K562 (cell line): ENCODE measurements around the gene PCDH12. TPM values are rescaled to one million over a fixed set of nuclear protein-coding genes. Genes with fewer than 3 reads are reported as not detected.

Source experiments
- ATAC-seq: fragments of 200-7000 bp; cut with Tn5 transposase; 3 replicates; pipeline ENCODE4 v1.9.1; 2020; ENCODE audit warnings: moderate library complexity
- BruUV-seq: library from RNA; stranded (reverse); fragments of 400-500 nt; replicated peaks from 2 replicates; lab custom pipeline; 2021; lab: Mats Ljungman, UMichigan
- CTCF ChIA-PET: fragments of 300-600 bp; formaldehyde crosslinking; extraction: SDS; loops from one replicate; lab custom pipeline; 2021; ENCODE audit warnings: low intra/inter-chr PET ratio; lab: Yijun Ruan, JAX
- POLR2A ChIA-PET: fragments of 300-600, 350-650 bp; sonication (Branson Sonifier 250); formaldehyde crosslinking; extraction: SDS; loops from one replicate; lab custom pipeline; 2021; ENCODE audit warnings: antibody characterized with exemption, inconsistent platforms; lab: Yijun Ruan, JAX
- DNase-seq, 4 experiments: peaks; one replicate each; pipeline versions ENCODE4 v3.0.0 to v3.0.0-alpha.2; 2011 to 2018; ENCODE audit warnings: low spot score in 3 of 4, mixed read lengths in 3 of 4; ENCODE audit errors: extremely low read depth in 1 of 4
- FAIRE-seq: peaks from 2 replicates; lab custom pipeline; 2011; peaks lifted over from hg19 to GRCh38; lab: Jason Lieb, UNC
- H2AFZ ChIP-seq: 2 replicates; pipeline ENCODE4 v1.6.0; 2011; ENCODE audit warnings: low read depth, low read length, control low read depth, inconsistent platforms
- H3K27ac ChIP-seq: fragments of 200-600 bp; 3 replicates; pipeline ENCODE4 v1.8.0; 2011; ENCODE audit warnings: low read depth, mild to moderate bottlenecking, control low read depth, inconsistent platforms, low read length, moderate library complexity, mixed read lengths; ENCODE audit errors: extremely low read depth
- H3K27me3 ChIP-seq, 2 experiments: fragments of 300-600 bp in 1 of 2; 2 replicates in 1 of 2; 3 replicates in 1 of 2; pipeline versions ENCODE4 v1.6.0 to v1.8.0; 2011; ENCODE audit warnings: inconsistent platforms in 2 of 2, low read length in 2 of 2, mild to moderate bottlenecking in 1 of 2, mixed read lengths in 1 of 2, moderate library complexity in 1 of 2; ENCODE audit not compliant: control insufficient read depth in 2 of 2, insufficient read depth in 2 of 2
- H3K36me3 ChIP-seq: fragments of 300-600 bp; 3 replicates; pipeline ENCODE4 v1.8.0; 2011; ENCODE audit warnings: mild to moderate bottlenecking, low read length, inconsistent platforms; ENCODE audit not compliant: control insufficient read depth, insufficient read depth
- H3K4me1 ChIP-seq, 2 experiments: fragments of 200-600 bp in 1 of 2; replicated peaks in 1 of 2; 2 replicates in 1 of 2; 3 replicates in 1 of 2; pipeline versions ENCODE4 v1.5.1 to v1.8.0; 2011; ENCODE audit warnings: inconsistent platforms in 2 of 2, low read length in 2 of 2, mild to moderate bottlenecking in 1 of 2, mixed read lengths in 1 of 2, moderate library complexity in 1 of 2; ENCODE audit not compliant: control insufficient read depth in 2 of 2, insufficient read depth in 2 of 2
- H3K4me2 ChIP-seq: 2 replicates; pipeline ENCODE4 v1.6.1; 2011; ENCODE audit warnings: low read length, control low read depth, inconsistent platforms, mixed read lengths; ENCODE audit not compliant: insufficient read depth
- H3K4me3 ChIP-seq: fragments of 200-600 bp; sonication (generic), shearing (Covaris generic); 2 replicates; pipeline ENCODE4 v1.5.1; 2016; ENCODE audit warnings: control low read depth, inconsistent platforms
- H3K79me2 ChIP-seq: fragments of 200-600 bp; 3 replicates; pipeline ENCODE4 v1.8.0; 2011; ENCODE audit warnings: low read length, inconsistent platforms; ENCODE audit not compliant: control insufficient read depth, insufficient read depth
- H3K9ac ChIP-seq, 2 experiments: 2 replicates each; pipeline versions ENCODE4 v1.6.0 to v1.6.1; 2011; ENCODE audit warnings: low read depth in 2 of 2, low read length in 2 of 2, control low read depth in 1 of 2, inconsistent platforms in 1 of 2, mild to moderate bottlenecking in 1 of 2, mixed read lengths in 1 of 2; ENCODE audit not compliant: insufficient read depth in 1 of 2
- H3K9me1 ChIP-seq: one replicate; pipeline ENCODE4 v1.6.0; 2011; ENCODE audit warnings: inconsistent platforms, mild to moderate bottlenecking, low read length, moderate library complexity; ENCODE audit not compliant: control insufficient read depth, insufficient read depth
- H3K9me3 ChIP-seq: replicated peaks from 2 replicates; pipeline ENCODE4 v1.5.1; 2011; ENCODE audit warnings: low read depth, low read length, inconsistent platforms; ENCODE audit not compliant: control insufficient read depth, insufficient read depth
- H4K20me1 ChIP-seq: replicated peaks from 2 replicates; pipeline ENCODE4 v1.6.1; 2011; ENCODE audit warnings: low read length, inconsistent platforms, mixed read lengths; ENCODE audit not compliant: control insufficient read depth, insufficient read depth
- CCAR2 ChIP-seq: fragments of 200-400 bp; formaldehyde crosslinking; IDR thresholded peaks from 2 replicates; pipeline ENCODE4 v1.6.1; 2017; ENCODE audit warnings: mild to moderate bottlenecking, low read depth, low read length
- CHAMP1 ChIP-seq: fragments of 450-650 bp; IDR thresholded peaks from 2 replicates; pipeline ENCODE4 v1.6.1; 2016; ENCODE audit warnings: mild to moderate bottlenecking
- CHCHD3 ChIP-seq: fragments of 250-450 bp; sonication (Bioruptor Pico); IDR thresholded peaks from 2 replicates; pipeline ENCODE4 v2.1.2; 2022; ENCODE audit warnings: mild to moderate bottlenecking
- EGR1 ChIP-seq: fragments of 450-650 bp; conservative IDR thresholded peaks from 2 replicates; pipeline ENCODE4 v1.6.1; 2017; ENCODE audit warnings: mild to moderate bottlenecking
- FUS ChIP-seq: fragments of 200-400 bp; formaldehyde crosslinking; optimal IDR thresholded peaks from 2 replicates; pipeline ENCODE3; 2017; ENCODE audit warnings: low read depth, low read length
- HDAC3 ChIP-seq: fragments of 450-650 bp; IDR thresholded peaks from 2 replicates; pipeline ENCODE4 v1.6.1; 2018; ENCODE audit warnings: borderline replicate concordance, mild to moderate bottlenecking, moderate library complexity; ENCODE audit not compliant: partially characterized antibody
- HIVEP1 ChIP-seq: fragments of 250-450 bp; sonication (Bioruptor Pico); IDR thresholded peaks from 2 replicates; pipeline ENCODE4 v1.4.0; 2020; ENCODE audit warnings: mild to moderate bottlenecking
- MAFF ChIP-seq: IDR thresholded peaks from 2 replicates; pipeline ENCODE4 v1.6.1; 2012; ENCODE audit warnings: low read length, improper control_type of control experiment
- NFATC3 ChIP-seq: fragments of 450-650 bp; IDR thresholded peaks from 2 replicates; pipeline ENCODE4 v1.6.1; 2017; ENCODE audit warnings: mild to moderate bottlenecking
- OTX1 ChIP-seq: fragments of 450-650 bp; formaldehyde crosslinking; IDR thresholded peaks from 2 replicates; pipeline ENCODE4 v1.4.0; 2022; ENCODE audit warnings: mild to moderate bottlenecking
- PBX2 ChIP-seq, 2 experiments: IDR thresholded peaks in 1 of 2; conservative IDR thresholded peaks in 1 of 2; 2 replicates each; pipeline ENCODE4 v1.6.1; 2016; ENCODE audit warnings: low read depth in 2 of 2, mild to moderate bottlenecking in 1 of 2, missing compliant biosample characterization in 1 of 2, missing genetic modification characterization in 1 of 2, moderate library complexity in 1 of 2
- POLR3G ChIP-seq: IDR thresholded peaks from 2 replicates; pipeline ENCODE4 v1.6.1; 2011; ENCODE audit not compliant: insufficient read length, insufficient replicate concordance; ENCODE audit errors: extremely low read depth
- SMARCA5 ChIP-seq: fragments of 450-650 bp; IDR thresholded peaks from 2 replicates; pipeline ENCODE4 v1.6.1; 2016
- SRSF9 ChIP-seq: fragments of 200-400 bp; formaldehyde crosslinking; IDR thresholded peaks from 2 replicates; pipeline ENCODE4 v1.6.1; 2017; ENCODE audit warnings: low read depth, low read length, borderline replicate concordance
- TAF7 ChIP-seq: fragments of 450-650 bp; IDR thresholded peaks from 2 replicates; pipeline ENCODE4 v1.6.1; 2016; ENCODE audit warnings: missing genetic modification characterization, missing compliant biosample characterization
- USF1 ChIP-seq: sonication (generic); formaldehyde crosslinking; IDR thresholded peaks from 2 replicates; pipeline ENCODE4 v1.9.0; 2022; ENCODE audit warnings: mild to moderate bottlenecking, missing genetic modification reagents
- whole genome bisulfite sequencing: fragments of 100-300 bp; shearing (Covaris generic); methylation state at CpG from one replicate; pipeline ENCODE4 v1.1.6; 2016; ENCODE audit warnings: low coverage, mixed read lengths; ENCODE audit not compliant: insufficient coverage; ENCODE audit errors: missing lambda C conversion rate; 5-methylcytosine and 5-hydroxymethylcytosine counted together
- in situ Hi-C: fragments of 300-500 bp; cut with MboI; formaldehyde crosslinking; loops from 4 replicates; pipeline ENCODE4 v1.15.0; 2018; ENCODE audit warnings: inconsistent platforms, mixed read lengths
- intact Hi-C: fragments of 100-400 bp; cut with micrococcal nuclease; formaldehyde crosslinking; loops from 2 replicates; pipeline ENCODE4 v1.14.2; 2022
- polyA plus RNA-seq, 8 experiments: library from polyadenylated mRNA; depleted of rRNA in 4 of 8; stranded (reverse) in 5 of 8; unstranded in 3 of 8; fragments of >200 nt; fragmentation: Nextera tagmentation in 2 of 8; fragmentation: Illumina TruSeq in 1 of 8; extraction: Ambion mirVana in 2 of 8; extraction: Trizol in 1 of 8; gene quantifications; 2 replicates each; pipeline versions ENCODE4 v1.2.1 to v1.2.3, GENCODE V29; 2011 to 2014; ENCODE audit warnings: inconsistent platforms in 1 of 8, missing spikeins in 1 of 8
- total RNA-seq, 7 experiments: library from RNA; depleted of rRNA in 6 of 7; stranded (reverse); fragments of >200 nt in 6 of 7; fragmentation: Illumina TruSeq in 2 of 7; extraction: Trizol in 2 of 7; gene quantifications; 2 replicates each; pipeline versions ENCODE4 v1.2.1 to v1.2.3, GENCODE V29; 2011 to 2021; ENCODE audit warnings: low replicate concordance in 1 of 7
- TF ChIP-seq, protein P1 (sequence below): fragments of 450-650 bp; formaldehyde crosslinking; IDR thresholded peaks from 2 replicates; pipeline ENCODE4 v1.4.0; 2022; ENCODE audit warnings: missing genetic modification characterization

PCDH12 gene
- total and polyA plus RNA-seq, 9 of the 15 experiments (the other 6 are each of a cell fraction or from before 2014, with no cell fraction given): 0.01 to 0.04 (median 0.01) TPM; not detected in 4

DNA sequence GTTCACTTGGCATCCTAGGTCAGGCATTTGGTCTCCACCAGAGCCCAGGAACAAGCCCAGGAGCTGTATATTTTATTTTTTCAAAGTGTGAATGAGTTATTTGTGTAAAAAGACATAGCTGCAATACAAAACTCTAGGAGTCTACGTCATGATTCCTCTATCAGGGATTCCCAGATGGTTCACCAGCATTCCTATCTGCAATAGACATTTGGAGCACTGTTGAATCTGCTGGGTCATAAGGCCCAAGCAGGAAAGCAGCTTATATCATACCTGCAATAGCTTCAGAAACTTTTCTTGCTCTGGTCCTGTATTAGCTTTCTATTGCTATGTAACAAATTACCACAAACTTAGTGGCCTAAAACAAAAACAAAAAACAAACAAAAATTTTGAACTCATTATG lies 51.0 kb downstream of the PCDH12 start:
- POLR2A ChIA-PET: interaction anchor here (0.8 to 1.5 kb wide), 3 partner anchors 10 to 17 kb away, joined by 3 to 5 read pairs (median 5); partner anchors contain the start of gene DELE1
- ATAC-seq (no peak), FAIRE-seq (no peak)
- TF ChIP-seq SMARCA5 (no peak), CCAR2 (no peak), PBX2 (CRISPR knock-in tag; IDR thresholded peaks at IDR 0.05; ENCODE audit: low read depth) (no peak), PBX2 (tag; conservative IDR thresholded peaks at IDR 0.05; ENCODE audit: low read depth) (no peak), SRSF9 (no peak), CHAMP1 (no peak), HDAC3 (no peak), HIVEP1 (CRISPR knock-in tag) (no peak), CHCHD3 (CRISPR knock-in tag) (no peak), TAF7 (no peak), MAFF (peak; percentile 15; the same call in 1 of the 2 replicates), NFATC3 (no peak), FUS (no peak), USF1 (CRISPR knock-in tag) (no peak), OTX1 (no peak), EGR1 (no peak), POLR3G (no peak)
- TF ChIP-seq, protein P1, sequence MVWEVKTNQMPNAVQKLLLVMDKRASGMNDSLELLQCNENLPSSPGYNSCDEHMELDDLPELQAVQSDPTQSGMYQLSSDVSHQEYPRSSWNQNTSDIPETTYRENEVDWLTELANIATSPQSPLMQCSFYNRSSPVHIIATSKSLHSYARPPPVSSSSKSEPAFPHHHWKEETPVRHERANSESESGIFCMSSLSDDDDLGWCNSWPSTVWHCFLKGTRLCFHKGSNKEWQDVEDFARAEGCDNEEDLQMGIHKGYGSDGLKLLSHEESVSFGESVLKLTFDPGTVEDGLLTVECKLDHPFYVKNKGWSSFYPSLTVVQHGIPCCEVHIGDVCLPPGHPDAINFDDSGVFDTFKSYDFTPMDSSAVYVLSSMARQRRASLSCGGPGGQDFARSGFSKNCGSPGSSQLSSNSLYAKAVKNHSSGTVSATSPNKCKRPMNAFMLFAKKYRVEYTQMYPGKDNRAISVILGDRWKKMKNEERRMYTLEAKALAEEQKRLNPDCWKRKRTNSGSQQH (CRISPR knock-in tag): no peak

More for the DNA sequence above, 51.0 kb downstream of the PCDH12 start:
- Histone ChIP-seq H3K4me3 (no peak overlapping the region), H2AFZ (no peak overlapping the region), H4K20me1 (no peaks in the 10 kb centered on the region), H3K4me1 (peaks cover 12 to 13% of the 10 kb centered on the region in 2 experiments), H3K79me2 (no peaks in the 10 kb centered on the region), H3K4me2 (peak overlapping the region; percentile 25; the same call in 1 of the 2 replicates), H3K9me1 (no peaks in the 10 kb centered on the region), H3K9ac (no peak overlapping the region), H3K27me3 (no peaks in the 10 kb centered on the region), H3K27ac (no peak overlapping the region), H3K36me3 (no peaks in the 10 kb centered on the region), H3K9me3 (no peaks in the 10 kb centered on the region)
- peak in 3 of 4 experiments; percentile 25 to 46 (median 34) for DNase-seq
- intact Hi-C loops (no loop called here), in situ Hi-C loops (no loop called here)
- no TSS peak for BruUV-seq
- WGBS: 0% methylated on average over 1 of the region's 1 CpG
- CTCF ChIA-PET: no interaction called here
